D721Med (cell line): ENCODE data around the gene SKI.

Experiments
- DNase-seq: peaks from one replicate; pipeline ENCODE4 v3.0.0; 2011; ENCODE audit warnings: low spot score; ENCODE audit not compliant: insufficient read length
- FAIRE-seq: peaks from 2 replicates; lab custom pipeline; 2011; peaks lifted over from hg19 to GRCh38; lab: Jason Lieb, UNC
- CTCF ChIP-seq: IDR thresholded peaks from 2 replicates; pipeline ENCODE4 v1.5.1; 2012; ENCODE audit warnings: mild to moderate bottlenecking, control low read depth; ENCODE audit not compliant: insufficient read depth; ENCODE audit errors: missing control alignments

SKI gene

GRCh38 chr1:2300004-2300771, 72.1 kb downstream of the SKI start:
- no peak for DNase-seq
- no peak for FAIRE-seq
- no peak for TF ChIP-seq CTCF

DNA sequence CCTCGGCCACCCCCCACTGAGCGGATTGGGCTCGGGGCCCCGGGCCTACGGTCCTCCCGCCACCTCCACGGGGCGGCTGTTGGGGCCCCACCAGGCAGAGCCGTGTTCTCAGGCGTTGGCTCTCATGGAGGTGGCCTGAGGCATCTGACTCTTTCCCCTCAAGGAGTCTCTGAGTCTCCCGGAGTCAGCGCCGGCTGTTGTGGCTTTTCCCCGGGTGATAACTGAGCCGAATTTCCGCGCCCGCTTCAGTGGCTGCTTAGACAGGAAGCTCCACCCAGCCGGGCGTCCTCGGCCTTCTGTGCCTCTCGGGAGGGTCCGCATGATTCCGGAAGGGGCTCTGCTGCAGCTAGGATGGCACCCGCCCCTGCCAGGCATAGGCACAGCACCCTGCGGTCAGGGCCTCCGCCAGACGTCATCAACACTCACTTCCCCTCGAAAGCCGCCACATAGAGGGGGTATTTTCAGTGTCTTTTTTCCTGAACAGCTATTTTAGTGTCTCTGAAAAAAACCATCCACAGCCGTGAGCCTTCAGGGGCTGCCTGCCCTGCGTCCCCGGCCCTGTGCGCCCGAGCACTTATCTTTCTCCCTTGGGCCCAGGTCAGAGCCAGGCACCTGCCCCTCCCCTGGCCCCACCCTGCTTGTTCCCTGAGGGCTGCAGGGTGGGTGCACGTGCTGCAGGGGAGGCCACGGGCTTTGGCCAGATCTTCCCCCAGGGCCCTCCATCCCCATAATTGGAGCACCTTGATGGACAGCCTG, 72.9 kb downstream of the SKI start:
- no peak for TF ChIP-seq CTCF
- FAIRE-seq (no peak), DNase-seq (no peak)

GRCh38 chr1:2301607-2302291, 73.6 kb downstream of the SKI start:
- no peak for FAIRE-seq
- no peak for DNase-seq
- TF ChIP-seq CTCF: no peak

- TF ChIP-seq CTCF: no peak
- FAIRE-seq (no peak), DNase-seq (no peak)
These were observed 74.3 kb downstream of the SKI start for GRCh38 chr1:2302292-2302925.

- DNase-seq: no peak
- TF ChIP-seq CTCF: no peak
- FAIRE-seq: no peak
These were observed 75.1 kb downstream of the SKI start for GRCh38 chr1:2303016-2303775.

- no peak for TF ChIP-seq CTCF
- no peak for DNase-seq
- FAIRE-seq: no peak
These were observed 75.7 kb downstream of the SKI start for GRCh38 chr1:2303781-2304180.
